Large intestine (tissue), 3 donors: ENCODE measurements around the gene KANSL1. TPM values are rescaled to one million over a fixed set of nuclear protein-coding genes. Genes with fewer than 3 reads are reported as not detected.
A peak's percentile ranks its signal among the peaks of the same experiment; 100 is the strongest.

ENCODE experiments used
- DNase-seq, 2 donors: peaks; one replicate each; pipeline versions ENCODE4 v3.0.0 to v3.0.0-alpha.2; 2013
- H3K27ac ChIP-seq: one replicate; pipeline ENCODE4 v1.5.1; 2013; ENCODE audit warnings: low read length
- H3K27me3 ChIP-seq: 2 replicates; pipeline ENCODE4 v1.6.1; 2013; ENCODE audit warnings: low read length; ENCODE audit not compliant: control insufficient read depth, insufficient read depth
- H3K36me3 ChIP-seq: 2 replicates; pipeline ENCODE4 v1.6.1; 2013; ENCODE audit warnings: low read length; ENCODE audit not compliant: control insufficient read depth, insufficient read depth
- H3K4me1 ChIP-seq: one replicate; pipeline ENCODE4 v1.6.1; 2013; ENCODE audit warnings: low read length; ENCODE audit not compliant: control insufficient read depth, insufficient read depth
- H3K4me3 ChIP-seq: one replicate; pipeline ENCODE4 v1.5.1; 2013; ENCODE audit warnings: low read length
- H3K9me3 ChIP-seq: one replicate; pipeline ENCODE4 v1.6.1; 2013; ENCODE audit warnings: mild to moderate bottlenecking, low read depth, low read length, moderate library complexity; ENCODE audit not compliant: control insufficient read depth
- WGBS: methylation state at CpG from one replicate; pipeline ENCODE4 v1.1.5; 2013; ENCODE audit warnings: low lambda C conversion rate; ENCODE audit not compliant: insufficient coverage; 5-methylcytosine and 5-hydroxymethylcytosine counted together
- polyA plus RNA-seq: library from polyadenylated mRNA; unstranded; fragments of 120-200 nt; gene quantifications from one replicate; pipeline ENCODE4 v1.2.1, GENCODE V29; 2013

Gene KANSL1
- polyA plus RNA-seq, 1 donor, result 53.2 TPM

DNA sequence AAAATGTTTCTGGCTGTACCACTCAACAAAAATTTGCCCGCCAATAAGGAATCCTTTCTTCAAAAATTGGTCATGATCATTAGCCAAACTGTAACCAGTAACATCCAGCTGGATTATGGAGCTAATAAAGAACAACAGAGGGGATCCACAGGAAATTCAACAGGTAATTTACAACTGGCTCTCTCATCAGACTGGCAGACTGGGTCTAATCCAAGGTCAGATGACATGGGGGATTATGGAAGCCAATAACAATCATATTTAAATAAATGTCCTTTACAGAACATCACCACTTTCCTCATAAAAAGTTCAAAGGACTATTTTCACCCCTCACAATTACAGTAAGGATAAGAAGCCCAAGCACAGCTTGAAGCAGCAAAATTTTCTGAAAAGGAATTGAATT lies 66.4 kb downstream of the KANSL1 start:
- no peak for DNase-seq
- Histone ChIP-seq H3K4me1 (peaks cover 4% of the 10 kb centered on the region), H3K27ac (no peak overlapping the region), H3K9me3 (no peaks in the 10 kb centered on the region), H3K4me3 (no peak overlapping the region), H3K27me3 (no peaks in the 10 kb centered on the region), H3K36me3 (no peaks in the 10 kb centered on the region)
- WGBS, result no CpG with 5 or more reads among the region's 1 CpG

DNA sequence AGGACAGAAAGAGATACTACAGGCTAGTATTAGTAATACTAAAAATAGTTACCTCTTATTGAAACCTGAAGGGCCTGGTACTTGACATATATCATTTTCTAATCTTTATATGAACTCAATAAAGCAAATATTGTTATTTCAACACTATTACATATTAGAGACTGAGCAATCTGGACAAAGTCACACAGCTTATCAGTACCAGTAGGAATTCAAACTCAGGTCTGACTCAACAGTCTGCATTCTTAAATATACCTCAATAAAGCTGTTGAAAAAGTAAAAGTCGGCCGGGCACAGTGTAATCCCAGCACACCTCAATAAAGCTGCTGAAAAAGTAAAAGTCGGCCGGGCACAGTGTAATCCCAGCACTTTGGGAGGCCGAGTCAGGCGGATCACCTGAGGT lies 67.4 kb downstream of the KANSL1 start:
- H3K9me3 ChIP-seq, result no peaks in the 10 kb centered on the region
- no peaks in the 10 kb centered on the region for H3K36me3 ChIP-seq
- DNase-seq, result peak in 1 of 2 donors; percentile 40
- no peak overlapping the region for H3K4me3 ChIP-seq
- no peaks in the 10 kb centered on the region for H3K27me3 ChIP-seq
- H3K4me1 ChIP-seq, result peaks cover 4% of the 10 kb centered on the region
- WGBS, result no CpG with 5 or more reads among the region's 6 CpGs
- no peak overlapping the region for H3K27ac ChIP-seq

DNA sequence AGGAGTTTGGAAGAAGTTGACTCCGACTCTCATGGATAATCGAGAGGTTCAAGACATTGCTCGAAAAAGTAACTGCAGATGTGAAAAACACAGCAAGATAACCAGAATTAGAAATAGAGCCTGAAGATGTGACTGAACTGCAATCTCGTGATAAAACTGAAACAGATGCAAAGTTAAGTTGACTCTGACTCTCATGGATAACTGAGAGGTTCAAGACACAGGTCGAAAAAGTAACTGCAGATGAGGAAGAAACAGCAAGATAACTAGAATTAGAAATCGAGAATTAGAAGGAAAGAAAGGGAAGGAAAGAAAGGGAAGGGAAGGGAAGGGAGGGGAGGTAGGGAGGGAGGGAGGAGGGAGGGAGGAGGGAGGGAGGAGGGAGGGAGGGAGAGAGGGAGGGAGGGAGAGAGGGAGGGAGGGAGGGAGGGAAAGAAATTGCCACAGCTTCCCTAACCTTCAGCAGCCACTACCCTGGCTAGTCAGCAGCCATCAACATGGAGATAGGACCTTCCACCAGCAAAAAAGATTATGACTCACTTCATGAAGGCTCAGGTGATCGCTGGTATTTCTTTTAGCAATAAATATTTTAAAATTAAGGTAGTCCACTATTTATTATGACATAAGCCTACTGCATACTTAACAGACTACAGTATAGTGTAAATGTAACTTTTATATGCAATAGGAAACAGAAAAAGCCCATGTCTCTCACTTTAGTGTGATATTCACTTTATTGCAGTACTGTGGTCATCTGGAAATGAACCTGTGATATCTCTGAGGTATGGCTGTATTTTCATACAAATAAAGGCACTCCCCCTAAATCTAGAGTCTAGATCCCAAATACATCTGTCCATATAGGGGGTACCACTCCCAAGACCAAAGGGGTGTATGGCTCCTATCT lies 68.3 kb downstream of the KANSL1 start:
- H3K9me3 ChIP-seq, result no peaks in the 10 kb centered on the region
- no peaks in the 10 kb centered on the region for H3K36me3 ChIP-seq
- no peak overlapping the region for H3K4me3 ChIP-seq
- H3K4me1 ChIP-seq, result peaks cover 4% of the 10 kb centered on the region
- H3K27me3 ChIP-seq, result no peaks in the 10 kb centered on the region
- WGBS, result 79% methylated on average over 3 of the region's 7 CpGs
- H3K27ac ChIP-seq, result no peak overlapping the region
- no peak for DNase-seq

DNA sequence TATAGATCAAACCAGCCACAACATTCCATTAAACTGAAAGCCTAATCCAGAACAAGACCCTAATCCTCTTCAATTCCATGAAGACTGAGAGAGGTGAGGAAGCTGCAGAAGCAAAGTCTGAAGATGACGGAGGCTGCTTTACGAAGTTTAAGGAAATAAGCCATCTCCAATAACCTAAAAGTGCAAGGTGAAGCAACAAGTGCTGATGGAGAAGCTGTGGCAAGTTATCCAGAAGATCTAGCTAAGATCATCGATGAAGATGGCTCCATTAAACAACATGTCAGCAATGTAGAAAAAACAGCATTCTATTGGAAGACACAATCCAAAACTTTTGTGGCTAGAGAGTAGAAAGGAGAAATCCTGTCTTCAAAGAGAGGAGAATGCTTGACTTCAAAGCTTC lies 69.6 kb downstream of the KANSL1 start:
- Histone ChIP-seq H3K36me3 (no peaks in the 10 kb centered on the region), H3K4me3 (no peak overlapping the region), H3K9me3 (no peaks in the 10 kb centered on the region), H3K27ac (no peak overlapping the region), H3K4me1 (peaks cover 4% of the 10 kb centered on the region), H3K27me3 (no peaks in the 10 kb centered on the region)
- DNase-seq, result no peak
- 100% methylated on average over 1 of the region's 3 CpGs for WGBS

DNA sequence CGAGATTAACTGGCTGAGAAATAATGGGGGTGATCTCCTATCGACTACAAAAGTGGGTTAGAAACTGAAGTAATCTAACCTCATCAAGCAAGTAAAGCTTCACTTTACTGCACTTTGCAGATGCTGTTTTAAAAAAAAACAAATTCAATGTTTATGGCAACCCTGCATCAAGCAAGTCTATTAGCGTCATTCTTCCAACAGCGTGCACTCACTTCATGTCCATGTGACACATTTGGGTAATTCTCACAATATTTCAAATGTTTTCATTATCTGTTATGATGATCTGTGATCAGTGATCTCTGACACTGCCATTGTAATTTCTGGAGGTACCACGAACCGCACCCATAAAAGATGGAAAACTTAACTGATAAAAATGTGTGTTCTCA lies 70.8 kb downstream of the KANSL1 start:
- 100% methylated on average over 1 of the region's 6 CpGs for WGBS
- Histone ChIP-seq H3K9me3 (no peaks in the 10 kb centered on the region), H3K4me1 (peaks cover 8% of the 10 kb centered on the region), H3K36me3 (no peaks in the 10 kb centered on the region), H3K4me3 (no peak overlapping the region), H3K27me3 (no peaks in the 10 kb centered on the region), H3K27ac (no peak overlapping the region)
- no peak for DNase-seq

DNA sequence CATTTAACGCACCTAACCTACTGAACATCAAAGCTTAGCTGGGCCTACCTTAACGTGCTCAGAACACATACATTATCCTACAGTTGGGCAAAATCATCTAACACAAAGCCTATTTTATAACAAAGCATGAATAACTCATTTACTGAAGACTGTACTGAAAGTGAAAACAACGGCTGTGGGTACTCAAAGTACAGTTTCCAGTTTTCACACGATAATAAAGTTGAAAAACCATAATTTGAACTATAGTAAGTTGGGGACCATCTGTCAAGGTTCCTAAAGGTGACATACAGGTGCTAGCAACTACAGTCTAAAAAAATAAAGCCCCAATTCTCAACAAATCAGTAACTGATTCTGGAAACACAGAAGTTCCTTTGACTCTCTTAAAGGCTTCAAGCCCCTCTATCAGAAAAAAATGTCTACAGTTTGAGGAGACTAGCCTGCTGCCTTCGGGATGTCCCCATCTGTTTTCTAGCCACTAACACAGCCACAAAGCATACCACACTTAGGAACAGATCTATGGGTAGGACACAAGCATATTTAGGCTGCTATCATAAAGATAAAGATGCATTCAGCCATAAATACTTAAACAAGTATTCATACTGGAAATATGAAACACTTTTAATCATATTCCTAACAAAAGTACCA lies 71.3 kb downstream of the KANSL1 start:
- Histone ChIP-seq H3K27ac (no peak overlapping the region), H3K36me3 (no peaks in the 10 kb centered on the region), H3K4me3 (no peak overlapping the region), H3K9me3 (no peaks in the 10 kb centered on the region), H3K4me1 (peaks cover 8% of the 10 kb centered on the region), H3K27me3 (no peaks in the 10 kb centered on the region)
- DNase-seq, result no peak
- no CpG with 5 or more reads among the region's 5 CpGs for WGBS

DNA sequence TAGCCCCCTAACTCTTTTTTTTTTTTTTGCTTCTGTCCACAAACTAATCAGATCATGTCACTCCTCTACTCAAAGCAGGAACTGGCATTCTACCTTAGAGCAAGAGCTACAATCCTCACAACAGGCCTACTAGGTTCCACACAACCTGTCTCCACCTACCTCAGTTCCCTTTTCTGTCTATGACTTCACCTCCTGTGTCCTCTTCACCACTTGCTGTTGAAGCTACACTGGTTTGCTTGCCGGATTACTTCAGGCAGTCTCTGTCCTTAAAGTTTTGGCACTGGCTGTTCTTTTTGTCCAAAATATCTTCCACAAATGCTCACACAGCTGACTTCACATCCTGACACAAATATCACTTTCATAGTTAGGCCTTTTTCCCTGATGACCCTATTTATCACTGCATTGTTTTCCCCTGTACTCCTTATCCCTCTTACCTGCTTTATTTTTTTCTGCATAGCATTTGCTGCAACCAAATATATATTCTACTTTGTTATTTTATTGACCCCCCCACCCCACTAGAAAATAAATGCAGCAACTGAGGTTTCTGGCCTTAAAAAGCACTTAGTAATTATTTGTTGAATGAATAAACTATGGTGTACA lies 72.0 kb downstream of the KANSL1 start:
- no peaks in the 10 kb centered on the region for H3K9me3 ChIP-seq
- WGBS, result no CpG with 5 or more reads among the region's 1 CpG
- no peak overlapping the region for H3K4me3 ChIP-seq
- no peaks in the 10 kb centered on the region for H3K27me3 ChIP-seq
- DNase-seq, result no peak
- peaks cover 8% of the 10 kb centered on the region for H3K4me1 ChIP-seq
- H3K27ac ChIP-seq, result no peak overlapping the region
- no peaks in the 10 kb centered on the region for H3K36me3 ChIP-seq

DNA sequence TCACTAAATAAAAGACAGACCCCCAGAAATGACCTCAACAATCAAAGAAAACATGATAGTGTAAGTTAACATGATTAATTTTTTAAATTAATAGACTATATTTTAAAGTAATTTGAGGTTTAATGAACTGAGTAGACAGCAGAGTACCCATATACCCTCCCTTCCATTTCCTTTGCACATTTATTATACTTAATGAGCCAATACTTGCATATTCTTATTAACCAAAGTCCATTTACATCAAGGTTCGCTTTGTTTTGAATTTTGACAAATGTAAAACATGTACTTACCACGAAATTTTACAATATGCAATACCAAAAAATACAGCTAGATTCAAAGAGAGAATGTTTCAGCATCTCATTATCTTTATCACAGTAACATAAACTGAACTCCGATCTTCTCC lies 72.7 kb downstream of the KANSL1 start:
- H3K27ac ChIP-seq, result no peak overlapping the region
- WGBS, result 86% methylated on average over 3 of the region's 3 CpGs
- H3K27me3 ChIP-seq, result no peaks in the 10 kb centered on the region
- H3K9me3 ChIP-seq, result no peaks in the 10 kb centered on the region
- no peak for DNase-seq
- no peaks in the 10 kb centered on the region for H3K36me3 ChIP-seq
- no peak overlapping the region for H3K4me3 ChIP-seq
- H3K4me1 ChIP-seq, result peaks cover 8% of the 10 kb centered on the region

DNA sequence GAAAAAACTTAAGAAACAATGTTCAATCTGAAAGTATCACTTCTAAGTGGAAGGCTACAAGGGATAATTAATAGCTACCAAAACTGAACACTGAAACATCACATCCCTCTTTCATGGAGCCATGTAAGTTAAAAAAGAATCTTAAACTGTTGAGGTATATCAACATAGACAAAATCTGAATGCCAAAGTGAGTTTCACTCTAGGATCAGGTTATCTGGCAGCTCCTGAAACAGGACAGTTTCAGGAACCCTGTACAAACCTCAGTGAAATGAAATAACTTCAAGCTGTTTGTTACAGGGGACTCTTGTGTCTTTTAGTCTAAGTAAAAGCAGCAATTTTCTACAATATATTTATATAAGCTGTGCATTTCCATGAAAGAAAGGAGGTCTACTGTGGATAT lies 73.2 kb downstream of the KANSL1 start:
- Histone ChIP-seq H3K4me1 (peaks cover 8% of the 10 kb centered on the region), H3K27ac (no peak overlapping the region)

DNA sequence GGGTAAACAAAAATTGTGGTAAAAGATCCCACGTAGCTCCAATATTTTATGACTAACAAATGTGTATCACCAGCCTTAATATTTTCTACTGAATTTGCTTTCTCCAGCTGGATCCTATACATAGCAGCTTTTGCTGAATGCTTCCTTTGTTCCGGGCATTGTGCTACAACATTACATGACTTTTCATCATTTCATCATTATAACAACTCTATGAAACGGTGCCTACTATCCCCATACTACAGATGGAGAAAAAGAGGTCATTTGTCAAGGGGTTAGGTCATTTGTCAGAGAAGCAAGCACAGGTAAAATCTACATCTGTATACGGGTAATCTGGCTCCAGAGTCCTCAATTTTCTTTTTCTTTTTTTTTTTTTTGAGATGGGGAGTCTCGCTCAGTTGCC lies 74.3 kb downstream of the KANSL1 start:
- no peak for DNase-seq
- Histone ChIP-seq H3K27ac (no peak overlapping the region), H3K36me3 (no peaks in the 10 kb centered on the region), H3K4me1 (peaks cover 8% of the 10 kb centered on the region), H3K9me3 (no peaks in the 10 kb centered on the region), H3K4me3 (no peak overlapping the region), H3K27me3 (no peaks in the 10 kb centered on the region)
- no CpG with 5 or more reads among the region's 5 CpGs for WGBS

More for the DNA sequence above, 73.2 kb downstream of the KANSL1 start:
- no peak overlapping the region for H3K4me3 ChIP-seq
- no peaks in the 10 kb centered on the region for H3K9me3 ChIP-seq
- DNase-seq, result no peak
- H3K36me3 ChIP-seq, result no peaks in the 10 kb centered on the region
- H3K27me3 ChIP-seq, result no peaks in the 10 kb centered on the region
